ENCODE measurements around the gene PPP6R3.
"Not testable (repeated sequence)": the region's sequence is repeated elsewhere in the genome, so short reads cannot be mapped to it uniquely, and the experiment has no call there.

Gene PPP6R3

GRCh38 chr11:68609761-68610160 lies 149.2 kb downstream of the PPP6R3 start:
- no peak for DNase-seq (ENCODE audit: low read depth)

GRCh38 chr11:68610452-68611116 lies 150.0 kb downstream of the PPP6R3 start:
- DNase-seq (ENCODE audit: low read depth) = no peak

- no peak for DNase-seq (ENCODE audit: low read depth)
Observed at GRCh38 chr11:68615657-68616056, 155.1 kb downstream of the PPP6R3 start.

GRCh38 chr11:68617925-68618809 lies 157.6 kb downstream of the PPP6R3 start:
- no peak for DNase-seq (ENCODE audit: low read depth)

GRCh38 chr11:68621826-68622225 lies 161.3 kb downstream of the PPP6R3 start:
- DNase-seq (ENCODE audit: low read depth) = no peak

GRCh38 chr11:68623706-68624105 lies 163.2 kb downstream of the PPP6R3 start:
- DNase-seq (ENCODE audit: low read depth) = not testable (repeated sequence)

GRCh38 chr11:68625069-68625468 lies 164.5 kb downstream of the PPP6R3 start:
- DNase-seq (ENCODE audit: low read depth) = not testable (repeated sequence)

GRCh38 chr11:68626236-68626635 lies 165.7 kb downstream of the PPP6R3 start:
- not testable (repeated sequence) for DNase-seq (ENCODE audit: low read depth)

GRCh38 chr11:68628837-68629236 lies 168.3 kb downstream of the PPP6R3 start:
- DNase-seq (ENCODE audit: low read depth) = not testable (repeated sequence)

- DNase-seq (ENCODE audit: low read depth) = not testable (repeated sequence)
Observed at GRCh38 chr11:68632375-68632774, 171.8 kb downstream of the PPP6R3 start.

- no peak for DNase-seq (ENCODE audit: low read depth)
Observed at GRCh38 chr11:68632802-68633201, 172.2 kb downstream of the PPP6R3 start.

- DNase-seq (ENCODE audit: low read depth) = not testable (repeated sequence)
Observed at GRCh38 chr11:68634606-68635005, 174.1 kb downstream of the PPP6R3 start.

- DNase-seq (ENCODE audit: low read depth) = not testable (repeated sequence)
Observed at GRCh38 chr11:68635172-68635571, 174.6 kb downstream of the PPP6R3 start.

- not testable (repeated sequence) for DNase-seq (ENCODE audit: low read depth)
Observed at GRCh38 chr11:68635883-68636282, 175.3 kb downstream of the PPP6R3 start.

GRCh38 chr11:68639322-68639721 lies 178.8 kb downstream of the PPP6R3 start:
- not testable (repeated sequence) for DNase-seq (ENCODE audit: low read depth)

GRCh38 chr11:68641880-68642279 lies 181.3 kb downstream of the PPP6R3 start:
- no peak for DNase-seq (ENCODE audit: low read depth)

- no peak for DNase-seq (ENCODE audit: low read depth)
Observed at GRCh38 chr11:68643585-68643984, 183.0 kb downstream of the PPP6R3 start.

- no peak for DNase-seq (ENCODE audit: low read depth)
Observed at GRCh38 chr11:68646832-68647231, 186.3 kb downstream of the PPP6R3 start.

- DNase-seq (ENCODE audit: low read depth) = no peak
Observed at GRCh38 chr11:68649851-68650555, 189.5 kb downstream of the PPP6R3 start.

- no peak for DNase-seq (ENCODE audit: low read depth)
Observed at GRCh38 chr11:68650801-68651200, 190.2 kb downstream of the PPP6R3 start.

GRCh38 chr11:68651208-68651984 lies 190.8 kb downstream of the PPP6R3 start:
- no peak for DNase-seq (ENCODE audit: low read depth)
